WTC11 (cell line): ENCODE measurements around the gene IGSF11. TPM values are rescaled to one million over a fixed set of nuclear protein-coding genes. Genes with fewer than 3 reads are reported as not detected.

Source experiments
- ATAC-seq: fragments of 200-7000 bp; cut with Tn5 transposase; 2 replicates; pipeline ENCODE4 v1.10.0; 2021; ENCODE audit warnings: mild to moderate bottlenecking, moderate library complexity
- CTCF ChIA-PET: fragments of 300-600 bp; sonication (Branson Sonifier 250); formaldehyde crosslinking; loops from one replicate; lab custom pipeline; 2021; ENCODE audit warnings: antibody characterized with exemption; lab: Charles Lee
- POLR2A ChIA-PET: fragments of 350-600 bp; sonication (Branson Sonifier 250); formaldehyde crosslinking; loops from one replicate; lab custom pipeline; 2021; ENCODE audit warnings: antibody characterized with exemption; lab: Charles Lee
- DNase-seq: peaks from one replicate; pipeline ENCODE4 v3.0.0; 2021; ENCODE audit warnings: low spot score
- H3K27ac Mint-ChIP-seq: 2 replicates; pipeline ENCODE4 v1.8.0; 2021; ENCODE audit warnings: mixed read lengths
- H3K27me3 Mint-ChIP-seq: 2 replicates; pipeline ENCODE4 v1.8.0; 2021; ENCODE audit warnings: low read depth, mild to moderate bottlenecking, moderate library complexity, mixed read lengths
- H3K36me3 Mint-ChIP-seq: 2 replicates; pipeline ENCODE4 v1.8.0; 2021; ENCODE audit warnings: mixed read lengths
- H3K4me1 Mint-ChIP-seq: 2 replicates; pipeline ENCODE4 v1.8.0; 2022; ENCODE audit warnings: mixed read lengths
- H3K4me3 Mint-ChIP-seq: 2 replicates; pipeline ENCODE4 v1.8.0; 2021; ENCODE audit warnings: mild to moderate bottlenecking, moderate library complexity, mixed read lengths
- H3K9me3 Mint-ChIP-seq: 2 replicates; pipeline ENCODE4 v1.8.0; 2021; ENCODE audit warnings: mixed read lengths
- ATF1 ChIP-seq: sonication (generic); formaldehyde crosslinking; IDR thresholded peaks from 2 replicates; pipeline ENCODE4 v1.8.1; 2023; ENCODE audit warnings: mild to moderate bottlenecking, moderate library complexity, missing genetic modification reagents
- CREM ChIP-seq: sonication (generic); formaldehyde crosslinking; IDR thresholded peaks from 2 replicates; pipeline ENCODE4 v1.8.1; 2022; ENCODE audit warnings: mild to moderate bottlenecking, missing genetic modification reagents, moderate library complexity
- GABPB1 ChIP-seq: sonication (generic); formaldehyde crosslinking; IDR thresholded peaks from 2 replicates; pipeline ENCODE4 v1.8.1; 2023; ENCODE audit warnings: mild to moderate bottlenecking, missing genetic modification reagents
- GRHL2 ChIP-seq: fragments of 250-450 bp; sonication (Bioruptor Pico); IDR thresholded peaks from 2 replicates; pipeline ENCODE4 v1.8.0; 2022; ENCODE audit warnings: mild to moderate bottlenecking, moderate library complexity; ENCODE audit not compliant: insufficient replicate concordance, severe bottlenecking
- JAZF1 ChIP-seq: fragments of 250-450 bp; sonication (Bioruptor Pico); IDR thresholded peaks from 2 replicates; pipeline ENCODE4 v1.9.0; 2021; ENCODE audit warnings: moderate library complexity, mild to moderate bottlenecking, inconsistent platforms
- KAT7 ChIP-seq: sonication (generic); formaldehyde crosslinking; IDR thresholded peaks from 2 replicates; pipeline ENCODE4 v1.8.1; 2023; ENCODE audit warnings: missing genetic modification reagents, mild to moderate bottlenecking, borderline replicate concordance
- NFE2L1 ChIP-seq: sonication (generic); formaldehyde crosslinking; IDR thresholded peaks from 2 replicates; pipeline ENCODE4 v1.8.1; 2023; ENCODE audit warnings: missing genetic modification reagents
- NR1H2 ChIP-seq: sonication (generic); formaldehyde crosslinking; IDR thresholded peaks from 2 replicates; pipeline ENCODE4 v1.9.0; 2021; ENCODE audit warnings: mild to moderate bottlenecking, moderate library complexity, missing genetic modification reagents
- NR3C1 ChIP-seq: sonication (generic); formaldehyde crosslinking; conservative IDR thresholded peaks from 2 replicates; pipeline ENCODE4 v1.8.1; 2023; ENCODE audit warnings: low read depth, mild to moderate bottlenecking, missing genetic modification reagents
- SMAD3 ChIP-seq: sonication (generic); formaldehyde crosslinking; IDR thresholded peaks from 2 replicates; pipeline ENCODE4 v1.8.0; 2022; ENCODE audit warnings: missing genetic modification reagents, mild to moderate bottlenecking, borderline replicate concordance
- TEAD4 ChIP-seq: sonication (generic); formaldehyde crosslinking; IDR thresholded peaks from 2 replicates; pipeline ENCODE4 v1.8.0; 2022; ENCODE audit warnings: mild to moderate bottlenecking, missing genetic modification reagents
- TP53 ChIP-seq: sonication (generic); formaldehyde crosslinking; IDR thresholded peaks from 2 replicates; pipeline ENCODE4 v1.8.1; 2023; ENCODE audit warnings: mild to moderate bottlenecking, missing genetic modification reagents
- ZBTB21 ChIP-seq: sonication (generic); formaldehyde crosslinking; IDR thresholded peaks from 2 replicates; pipeline ENCODE4 v1.8.1; 2023; ENCODE audit warnings: mild to moderate bottlenecking, missing genetic modification reagents, borderline replicate concordance
- ZNF263 ChIP-seq: sonication (generic); formaldehyde crosslinking; IDR thresholded peaks from 2 replicates; pipeline ENCODE4 v1.8.1; 2022; ENCODE audit warnings: low read depth, mild to moderate bottlenecking, moderate library complexity, missing genetic modification reagents
- ZNF317 ChIP-seq: sonication (generic); formaldehyde crosslinking; IDR thresholded peaks from 2 replicates; pipeline ENCODE4 v1.8.1; 2023; ENCODE audit warnings: low read depth, mild to moderate bottlenecking, moderate library complexity, missing genetic modification reagents, borderline replicate concordance
- ZNF416 ChIP-seq: fragments of 250-450 bp; sonication (Bioruptor Pico); IDR thresholded peaks from 2 replicates; pipeline ENCODE4 v1.9.0; 2021; ENCODE audit warnings: mild to moderate bottlenecking, inconsistent platforms
- total RNA-seq: library from RNA; stranded (reverse); gene quantifications from 3 replicates; pipeline ENCODE4 v1.2.3, GENCODE V29; 2021
- TF ChIP-seq, protein P1 (sequence below): sonication (generic); formaldehyde crosslinking; IDR thresholded peaks from 2 replicates; pipeline ENCODE4 v1.8.1; 2023; ENCODE audit warnings: mild to moderate bottlenecking, missing genetic modification reagents, borderline replicate concordance
- TF ChIP-seq, protein P2 (sequence below): sonication (generic); formaldehyde crosslinking; IDR thresholded peaks from 2 replicates; pipeline ENCODE4 v1.8.1; 2023; ENCODE audit warnings: mild to moderate bottlenecking, missing genetic modification reagents
- TF ChIP-seq, protein P3 (sequence below): sonication (generic); formaldehyde crosslinking; IDR thresholded peaks from 2 replicates; pipeline ENCODE4 v1.8.1; 2023; ENCODE audit warnings: mild to moderate bottlenecking, missing genetic modification reagents, moderate library complexity
- TF ChIP-seq, protein P4 (sequence below): sonication (generic); formaldehyde crosslinking; IDR thresholded peaks from 2 replicates; pipeline ENCODE4 v1.8.0; 2022; ENCODE audit warnings: mild to moderate bottlenecking, missing genetic modification reagents
- TF ChIP-seq, protein P5 (sequence below): sonication (generic); formaldehyde crosslinking; IDR thresholded peaks from 2 replicates; pipeline ENCODE4 v1.8.0; 2023; ENCODE audit warnings: mild to moderate bottlenecking, missing genetic modification reagents

Gene IGSF11
- total RNA-seq, 1 experiment from 2014 or later: 1.6 TPM

DNA sequence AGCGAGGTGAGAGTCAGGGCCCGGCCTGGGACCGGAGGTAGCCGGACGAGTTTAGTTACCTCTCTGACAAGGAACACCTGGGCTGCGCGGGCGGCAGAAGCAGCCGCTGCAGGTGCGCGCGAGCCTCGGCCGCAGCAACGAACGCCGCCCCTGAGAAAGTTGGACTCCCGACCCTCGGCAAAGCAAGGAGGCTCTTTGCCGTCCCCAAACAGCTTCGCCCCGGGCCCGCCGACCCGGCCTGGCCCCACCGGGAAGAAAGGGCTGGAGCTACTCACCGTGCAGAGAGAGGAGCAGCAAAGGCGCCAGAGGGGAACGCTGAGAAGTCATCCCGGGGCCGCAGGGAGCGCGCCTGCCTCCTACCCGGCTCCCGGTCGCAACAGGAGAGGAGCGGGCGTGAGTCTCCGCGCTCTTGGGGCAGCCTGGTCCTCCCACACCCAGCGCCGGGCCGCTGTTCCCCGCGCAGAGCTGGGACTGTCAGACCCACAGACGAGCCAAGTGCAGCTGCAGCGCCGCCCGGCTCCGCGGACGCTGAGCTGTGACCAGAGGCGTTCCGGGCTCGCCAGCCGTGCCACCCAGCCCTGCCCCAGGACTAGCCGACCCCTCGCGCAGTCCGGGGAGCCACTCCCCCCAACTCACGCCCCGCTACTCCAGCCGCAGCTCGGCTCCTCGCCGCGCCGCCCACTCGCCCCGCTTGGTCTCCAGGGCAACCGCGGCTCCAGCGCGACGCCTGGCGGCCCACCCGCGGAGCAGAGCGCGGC, at the start of gene IGSF11 (continued):
- TF ChIP-seq, protein P1, sequence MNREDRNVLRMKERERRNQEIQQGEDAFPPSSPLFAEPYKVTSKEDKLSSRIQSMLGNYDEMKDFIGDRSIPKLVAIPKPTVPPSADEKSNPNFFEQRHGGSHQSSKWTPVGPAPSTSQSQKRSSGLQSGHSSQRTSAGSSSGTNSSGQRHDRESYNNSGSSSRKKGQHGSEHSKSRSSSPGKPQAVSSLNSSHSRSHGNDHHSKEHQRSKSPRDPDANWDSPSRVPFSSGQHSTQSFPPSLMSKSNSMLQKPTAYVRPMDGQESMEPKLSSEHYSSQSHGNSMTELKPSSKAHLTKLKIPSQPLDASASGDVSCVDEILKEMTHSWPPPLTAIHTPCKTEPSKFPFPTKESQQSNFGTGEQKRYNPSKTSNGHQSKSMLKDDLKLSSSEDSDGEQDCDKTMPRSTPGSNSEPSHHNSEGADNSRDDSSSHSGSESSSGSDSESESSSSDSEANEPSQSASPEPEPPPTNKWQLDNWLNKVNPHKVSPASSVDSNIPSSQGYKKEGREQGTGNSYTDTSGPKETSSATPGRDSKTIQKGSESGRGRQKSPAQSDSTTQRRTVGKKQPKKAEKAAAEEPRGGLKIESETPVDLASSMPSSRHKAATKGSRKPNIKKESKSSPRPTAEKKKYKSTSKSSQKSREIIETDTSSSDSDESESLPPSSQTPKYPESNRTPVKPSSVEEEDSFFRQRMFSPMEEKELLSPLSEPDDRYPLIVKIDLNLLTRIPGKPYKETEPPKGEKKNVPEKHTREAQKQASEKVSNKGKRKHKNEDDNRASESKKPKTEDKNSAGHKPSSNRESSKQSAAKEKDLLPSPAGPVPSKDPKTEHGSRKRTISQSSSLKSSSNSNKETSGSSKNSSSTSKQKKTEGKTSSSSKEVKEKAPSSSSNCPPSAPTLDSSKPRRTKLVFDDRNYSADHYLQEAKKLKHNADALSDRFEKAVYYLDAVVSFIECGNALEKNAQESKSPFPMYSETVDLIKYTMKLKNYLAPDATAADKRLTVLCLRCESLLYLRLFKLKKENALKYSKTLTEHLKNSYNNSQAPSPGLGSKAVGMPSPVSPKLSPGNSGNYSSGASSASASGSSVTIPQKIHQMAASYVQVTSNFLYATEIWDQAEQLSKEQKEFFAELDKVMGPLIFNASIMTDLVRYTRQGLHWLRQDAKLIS: 0 out of 2 replicates have a peak, but pooled peaks have one; percentile 51
- TF ChIP-seq CREM (CRISPR knock-in tag) (peak; percentile 44; the same call in 1 of the 2 replicates), KAT7 (CRISPR knock-in tag) (peak; percentile 91; the same call in 1 of the 2 replicates), ZNF317 (CRISPR knock-in tag) (no peak), ZBTB21 (CRISPR knock-in tag) (peak; percentile 5; the same call in 1 of the 2 replicates), TP53 (CRISPR knock-in tag) (0 out of 2 replicates have a peak, but pooled peaks have one; percentile 55), ZNF263 (CRISPR knock-in tag) (peak; percentile 63; the same call in 1 of the 2 replicates)
- TF ChIP-seq, protein P2, sequence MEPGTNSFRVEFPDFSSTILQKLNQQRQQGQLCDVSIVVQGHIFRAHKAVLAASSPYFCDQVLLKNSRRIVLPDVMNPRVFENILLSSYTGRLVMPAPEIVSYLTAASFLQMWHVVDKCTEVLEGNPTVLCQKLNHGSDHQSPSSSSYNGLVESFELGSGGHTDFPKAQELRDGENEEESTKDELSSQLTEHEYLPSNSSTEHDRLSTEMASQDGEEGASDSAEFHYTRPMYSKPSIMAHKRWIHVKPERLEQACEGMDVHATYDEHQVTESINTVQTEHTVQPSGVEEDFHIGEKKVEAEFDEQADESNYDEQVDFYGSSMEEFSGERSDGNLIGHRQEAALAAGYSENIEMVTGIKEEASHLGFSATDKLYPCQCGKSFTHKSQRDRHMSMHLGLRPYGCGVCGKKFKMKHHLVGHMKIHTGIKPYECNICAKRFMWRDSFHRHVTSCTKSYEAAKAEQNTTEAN: peak; percentile 27; the same call in 1 of the 2 replicates
- TF ChIP-seq, protein P3, sequence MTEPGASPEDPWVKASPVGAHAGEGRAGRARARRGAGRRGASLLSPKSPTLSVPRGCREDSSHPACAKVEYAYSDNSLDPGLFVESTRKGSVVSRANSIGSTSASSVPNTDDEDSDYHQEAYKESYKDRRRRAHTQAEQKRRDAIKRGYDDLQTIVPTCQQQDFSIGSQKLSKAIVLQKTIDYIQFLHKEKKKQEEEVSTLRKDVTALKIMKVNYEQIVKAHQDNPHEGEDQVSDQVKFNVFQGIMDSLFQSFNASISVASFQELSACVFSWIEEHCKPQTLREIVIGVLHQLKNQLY (CRISPR knock-in tag): 0 out of 2 replicates have a peak, but pooled peaks have one; percentile 47

DNA sequence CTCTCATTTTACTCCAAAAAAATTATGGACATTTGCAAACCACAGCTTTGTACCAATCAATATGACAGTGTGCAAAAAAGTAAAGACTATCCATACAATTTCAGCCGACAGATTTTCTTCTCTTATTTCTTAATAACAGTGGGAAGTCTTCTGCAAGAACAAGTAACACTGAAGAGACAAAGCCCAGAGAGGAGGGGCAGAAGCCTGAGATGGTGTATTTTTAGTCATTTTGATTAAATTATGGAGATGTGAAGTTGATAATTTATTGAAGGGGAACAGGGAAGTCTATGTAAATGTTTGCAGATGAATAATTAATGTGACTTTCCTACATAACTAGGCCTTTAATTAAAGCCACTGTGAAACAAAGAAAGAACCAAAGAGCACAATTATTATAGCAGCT, 45.7 kb upstream of the IGSF11 start:
- CTCF ChIA-PET: no interaction called here
- Mint-ChIP-seq H3K4me3 (no peak overlapping the region), H3K36me3 (peaks cover 4% of the 10 kb centered on the region; the same call in 1 of the 2 replicates), H3K27ac (no peak overlapping the region), H3K27me3 (no peaks in the 10 kb centered on the region), H3K9me3 (peaks cover 23% of the 10 kb centered on the region), H3K4me1 (no peaks in the 10 kb centered on the region)
- no peak for DNase-seq
- ATAC-seq: no peak
- TF ChIP-seq KAT7 (CRISPR knock-in tag) (no peak), NR3C1 (CRISPR knock-in tag) (no peak), TEAD4 (CRISPR knock-in tag) (no peak), GRHL2 (CRISPR knock-in tag) (no peak)
- TF ChIP-seq, protein P3 (CRISPR knock-in tag): no peak
- POLR2A ChIA-PET: no interaction called here

DNA sequence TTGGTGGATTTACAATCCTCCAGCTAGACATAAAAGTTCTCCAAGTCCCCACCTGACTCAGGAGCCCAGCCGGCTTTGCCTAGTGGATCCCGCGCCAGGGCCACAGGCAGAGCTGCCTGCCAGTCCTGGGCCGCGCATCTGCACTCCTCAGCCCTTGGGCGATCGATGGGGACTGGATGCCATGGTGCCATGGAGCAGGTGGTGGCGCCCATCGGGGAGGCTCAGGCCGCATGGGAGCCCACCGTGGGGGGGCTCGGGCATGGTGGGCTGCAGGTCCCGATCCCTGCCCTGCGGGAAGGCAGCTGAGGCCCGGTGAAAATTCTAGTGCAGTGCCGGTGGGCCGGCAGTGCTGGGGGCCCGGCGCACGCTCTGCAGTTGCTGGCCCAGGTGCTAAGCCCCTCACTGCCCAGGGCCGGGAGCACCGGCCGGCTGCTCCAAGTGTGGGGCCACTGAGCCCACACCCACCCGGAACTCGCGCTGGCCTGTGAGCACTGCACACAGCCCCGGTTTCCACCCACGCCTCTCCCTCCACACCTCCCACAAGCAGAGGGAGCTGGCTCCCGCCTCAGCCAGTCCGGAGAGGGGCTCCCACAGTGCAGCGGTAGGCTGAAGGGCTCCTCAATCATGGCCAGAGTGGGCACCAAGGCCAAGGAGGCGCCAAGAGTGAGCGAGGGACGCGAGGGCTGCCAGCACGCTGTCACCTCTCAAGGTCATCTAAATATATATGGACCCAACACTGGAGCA, 38.8 kb upstream of the IGSF11 start:
- ChIA-PET POLR2A (no interaction called here), CTCF (interaction anchor here (1.4 kb wide), 1 partner anchor 189 kb away, joined by 3 read pairs; no protein-coding TSS in a partner anchor)
- H3K4me3 Mint-ChIP-seq: no peak overlapping the region
- TF ChIP-seq ZNF416 (CRISPR knock-in tag) (no peak), GABPB1 (CRISPR knock-in tag) (no peak), ZNF263 (CRISPR knock-in tag) (no peak), JAZF1 (CRISPR knock-in tag) (no peak), SMAD3 (CRISPR knock-in tag) (no peak), NFE2L1 (CRISPR knock-in tag) (no peak), NR1H2 (CRISPR knock-in tag) (no peak), ATF1 (CRISPR knock-in tag) (no peak)
- TF ChIP-seq, protein P4, sequence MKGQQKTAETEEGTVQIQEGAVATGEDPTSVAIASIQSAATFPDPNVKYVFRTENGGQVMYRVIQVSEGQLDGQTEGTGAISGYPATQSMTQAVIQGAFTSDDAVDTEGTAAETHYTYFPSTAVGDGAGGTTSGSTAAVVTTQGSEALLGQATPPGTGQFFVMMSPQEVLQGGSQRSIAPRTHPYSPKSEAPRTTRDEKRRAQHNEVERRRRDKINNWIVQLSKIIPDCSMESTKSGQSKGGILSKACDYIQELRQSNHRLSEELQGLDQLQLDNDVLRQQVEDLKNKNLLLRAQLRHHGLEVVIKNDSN: no peak
- TF ChIP-seq, protein P5, sequence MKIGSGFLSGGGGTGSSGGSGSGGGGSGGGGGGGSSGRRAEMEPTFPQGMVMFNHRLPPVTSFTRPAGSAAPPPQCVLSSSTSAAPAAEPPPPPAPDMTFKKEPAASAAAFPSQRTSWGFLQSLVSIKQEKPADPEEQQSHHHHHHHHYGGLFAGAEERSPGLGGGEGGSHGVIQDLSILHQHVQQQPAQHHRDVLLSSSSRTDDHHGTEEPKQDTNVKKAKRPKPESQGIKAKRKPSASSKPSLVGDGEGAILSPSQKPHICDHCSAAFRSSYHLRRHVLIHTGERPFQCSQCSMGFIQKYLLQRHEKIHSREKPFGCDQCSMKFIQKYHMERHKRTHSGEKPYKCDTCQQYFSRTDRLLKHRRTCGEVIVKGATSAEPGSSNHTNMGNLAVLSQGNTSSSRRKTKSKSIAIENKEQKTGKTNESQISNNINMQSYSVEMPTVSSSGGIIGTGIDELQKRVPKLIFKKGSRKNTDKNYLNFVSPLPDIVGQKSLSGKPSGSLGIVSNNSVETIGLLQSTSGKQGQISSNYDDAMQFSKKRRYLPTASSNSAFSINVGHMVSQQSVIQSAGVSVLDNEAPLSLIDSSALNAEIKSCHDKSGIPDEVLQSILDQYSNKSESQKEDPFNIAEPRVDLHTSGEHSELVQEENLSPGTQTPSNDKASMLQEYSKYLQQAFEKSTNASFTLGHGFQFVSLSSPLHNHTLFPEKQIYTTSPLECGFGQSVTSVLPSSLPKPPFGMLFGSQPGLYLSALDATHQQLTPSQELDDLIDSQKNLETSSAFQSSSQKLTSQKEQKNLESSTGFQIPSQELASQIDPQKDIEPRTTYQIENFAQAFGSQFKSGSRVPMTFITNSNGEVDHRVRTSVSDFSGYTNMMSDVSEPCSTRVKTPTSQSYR (CRISPR knock-in tag): no peak

More for the DNA sequence above, 38.8 kb upstream of the IGSF11 start:
- Mint-ChIP-seq H3K27me3 (no peaks in the 10 kb centered on the region), H3K4me1 (no peaks in the 10 kb centered on the region), H3K9me3 (peaks cover 49% of the 10 kb centered on the region), H3K27ac (no peak overlapping the region), H3K36me3 (peaks cover 28% of the 10 kb centered on the region)
- ATAC-seq (no peak), DNase-seq (no peak)
